Left colon (tissue), 2 donors: ENCODE measurements around the gene CCDC149. TPM values are rescaled to one million over a fixed set of nuclear protein-coding genes. Genes with fewer than 3 reads are reported as not detected.

Experiments
- ATAC-seq: fragments of 200-7000 bp; cut with Tn5 transposase; one replicate; pipeline ENCODE4 v1.9.1; 2020; ENCODE audit warnings: mild to moderate bottlenecking, moderate library complexity
- DNase-seq, 2 donors: peaks; one replicate each; pipeline ENCODE4 v3.0.0-alpha.2; 2020
- intact Hi-C, 2 donors: fragments of 100-400 bp; cut with DNase I in 1 of 2; cut with micrococcal nuclease in 1 of 2; formaldehyde crosslinking; loops; one replicate each; pipeline versions ENCODE4 v1.11.2 to v1.14.0; 2022; cut with DNase I, micrococcal nuclease
- total RNA-seq, 2 donors: library from RNA; stranded (reverse); fragmentation: NEBNext Ultra II Directional; extraction: Animal tissue kit (Norgen Biotek cat#: 25700); gene quantifications; one replicate each; pipeline ENCODE4 v1.2.1, GENCODE V29; 2021
- donor health status: DM: no; HTN: no; CAD: no.
- donor health status: DM: yes; HTN: yes; CAD: no.

CCDC149 gene
- total RNA-seq, 2 donors from 2014 or later = 14.2 to 15.4 TPM

GRCh38 chr4:24887881-24888430 is 24.9 kb downstream of the CCDC149 start:
- ATAC-seq = no peak
- no peak for DNase-seq
- intact Hi-C loops = no loop called here

GRCh38 chr4:24886596-24886995 is 26.2 kb downstream of the CCDC149 start:
- intact Hi-C loops = no loop called here
- DNase-seq (no peak), ATAC-seq (peak; percentile 74)

- ATAC-seq = no peak
- DNase-seq = no peak
- intact Hi-C loops = no loop called here
These were observed 27.5 kb downstream of the CCDC149 start for GRCh38 chr4:24885342-24885741.

GRCh38 chr4:24884902-24885301 is 27.9 kb downstream of the CCDC149 start:
- no peak for ATAC-seq
- intact Hi-C loops = no loop called here
- DNase-seq = no peak

- intact Hi-C loops = no loop called here
- DNase-seq (no peak), ATAC-seq (no peak)
These were observed 31.2 kb downstream of the CCDC149 start for GRCh38 chr4:24881508-24882196.

GRCh38 chr4:24880186-24880585 is 32.7 kb downstream of the CCDC149 start:
- ATAC-seq (no peak), DNase-seq (no peak)
- intact Hi-C loops = no loop called here

GRCh38 chr4:24878636-24879016 is 34.2 kb downstream of the CCDC149 start:
- no peak for ATAC-seq
- intact Hi-C loops = no loop called here

GRCh38 chr4:24877868-24878635 is 34.8 kb downstream of the CCDC149 start:
- intact Hi-C loops = no loop called here
- ATAC-seq = no peak

More at GRCh38 chr4:24878636-24879016, 34.2 kb downstream of the CCDC149 start:
- no peak for DNase-seq

GRCh38 chr4:24876431-24876830 is 36.4 kb downstream of the CCDC149 start:
- no peak for DNase-seq
- no peak for ATAC-seq
- intact Hi-C loops = no loop called here

More at GRCh38 chr4:24877868-24878635, 34.8 kb downstream of the CCDC149 start:
- DNase-seq = no peak

- intact Hi-C loops = no loop called here
- ATAC-seq = no peak
- no peak for DNase-seq
These were observed 40.1 kb downstream of the CCDC149 start for GRCh38 chr4:24872720-24873119.

- intact Hi-C loops = no loop called here
- no peak for ATAC-seq
- no peak for DNase-seq
These were observed 41.6 kb downstream of the CCDC149 start for GRCh38 chr4:24871210-24871609.

GRCh38 chr4:24867766-24868296 is 45.0 kb downstream of the CCDC149 start:
- ATAC-seq = no peak
- no peak for DNase-seq
- intact Hi-C loops = no loop called here

GRCh38 chr4:24867251-24867650 is 45.6 kb downstream of the CCDC149 start:
- intact Hi-C loops = no loop called here
- DNase-seq (no peak), ATAC-seq (no peak)

GRCh38 chr4:24865401-24865800 is 47.4 kb downstream of the CCDC149 start:
- no peak for DNase-seq
- intact Hi-C loops = no loop called here
- ATAC-seq = no peak

GRCh38 chr4:24863799-24864198 is 49.0 kb downstream of the CCDC149 start:
- intact Hi-C loops = no loop called here
- DNase-seq = no peak
- ATAC-seq = no peak

- DNase-seq (no peak), ATAC-seq (no peak)
- intact Hi-C loops = no loop called here
These were observed 50.6 kb downstream of the CCDC149 start for GRCh38 chr4:24862073-24862751.

- ATAC-seq (no peak), DNase-seq (no peak)
- intact Hi-C loops = no loop called here
These were observed 54.3 kb downstream of the CCDC149 start for GRCh38 chr4:24858550-24858949.

GRCh38 chr4:24858026-24858425 is 54.8 kb downstream of the CCDC149 start:
- no peak for DNase-seq
- ATAC-seq = no peak
- intact Hi-C loops = no loop called here

- DNase-seq = no peak
- no peak for ATAC-seq
- intact Hi-C loops = no loop called here
These were observed 56.3 kb downstream of the CCDC149 start for GRCh38 chr4:24856586-24856985.
